ENCODE data around the gene RAP2C.

RAP2C gene

GRCh38 chrX:132219343-132219768 lies at the start of gene RAP2C:
TSS of gene RAP2C (minus strand) at chrX:132219447. CDS start at chrX:132217268, 2,179 bp downstream.
- DNase-seq: peak; percentile 62

DNA sequence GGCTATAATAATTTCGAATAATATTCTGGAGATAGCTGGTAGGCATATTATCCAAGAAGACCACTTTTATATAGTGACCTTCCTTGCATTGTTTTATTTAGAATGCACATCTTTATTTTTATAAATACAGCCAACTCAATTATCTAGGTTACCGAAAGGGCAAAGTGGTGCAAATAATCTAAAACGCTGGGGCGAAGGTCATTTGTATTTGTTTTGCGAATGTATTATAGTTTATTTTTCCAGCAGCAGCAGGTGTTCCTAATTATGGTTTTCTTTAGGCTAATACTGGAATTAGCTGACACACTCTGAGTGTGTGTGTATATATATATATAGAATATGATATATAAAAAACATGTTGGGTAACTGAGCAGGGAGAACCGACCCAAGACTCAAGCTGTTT lies 48.1 kb upstream of the RAP2C start:
- DNase-seq: no peak

GRCh38 chrX:132266583-132267355 lies 47.5 kb upstream of the RAP2C start:
- DNase-seq: no peak

DNA sequence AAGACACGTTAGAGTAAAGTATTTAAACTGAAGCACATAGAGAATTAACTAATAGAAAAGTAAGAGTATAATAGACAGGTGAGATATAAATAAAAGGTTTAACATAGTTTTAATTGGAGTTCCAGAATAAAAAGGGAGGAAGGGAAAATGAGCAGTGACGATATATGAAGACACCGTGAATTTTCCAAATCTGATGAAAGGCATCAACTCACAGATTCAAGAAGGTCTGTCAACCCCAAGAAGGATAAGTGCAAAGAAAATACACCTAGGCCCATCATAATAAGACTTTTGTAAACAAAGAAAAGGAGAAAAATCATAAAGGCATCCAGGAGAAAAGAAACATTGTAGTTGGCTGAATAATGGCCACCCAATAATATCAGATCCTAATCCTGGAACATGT lies 43.9 kb upstream of the RAP2C start:
- no peak for DNase-seq

DNA sequence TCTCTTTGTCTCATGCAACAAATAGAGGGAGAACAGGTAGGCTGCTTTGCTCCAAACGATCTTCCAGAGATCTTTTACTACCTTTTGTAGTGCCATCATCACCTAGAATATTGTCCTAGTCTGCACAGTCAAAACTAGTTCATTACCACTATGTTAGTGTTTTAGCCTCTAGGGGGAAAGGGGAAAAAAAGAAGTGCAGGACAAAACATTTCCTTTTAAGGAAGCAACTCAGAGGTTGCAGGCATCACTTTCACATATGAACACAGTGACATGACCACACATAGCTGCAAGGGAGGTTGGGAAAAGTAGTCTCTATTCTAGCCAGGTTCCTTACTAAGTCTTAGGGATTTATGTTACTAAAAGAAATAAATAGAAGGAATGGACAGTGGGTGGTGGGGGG lies 39.3 kb upstream of the RAP2C start:
- DNase-seq: no peak

- DNase-seq: no peak
Measured at GRCh38 chrX:132257116-132257515, 37.9 kb upstream of the RAP2C start.

DNA sequence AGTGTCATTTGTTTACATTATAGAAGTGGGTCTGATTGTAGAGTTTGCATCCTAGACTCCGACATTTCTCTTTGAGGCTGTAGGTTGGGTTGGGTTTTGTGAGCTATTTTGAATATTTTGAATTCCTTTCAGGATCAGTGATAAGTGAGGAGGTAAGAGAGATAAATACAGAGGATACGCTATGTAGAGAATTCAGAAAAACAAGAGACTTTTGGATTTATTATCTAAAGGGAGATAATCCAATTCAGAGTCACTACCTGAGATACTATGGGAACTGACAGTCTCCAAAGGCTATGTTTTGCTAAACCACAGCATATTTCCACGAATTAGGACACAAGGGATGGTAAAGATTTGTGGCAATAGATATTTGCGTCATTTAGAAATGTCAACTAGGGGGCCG lies 16.9 kb upstream of the RAP2C start:
- DNase-seq: no peak

DNA sequence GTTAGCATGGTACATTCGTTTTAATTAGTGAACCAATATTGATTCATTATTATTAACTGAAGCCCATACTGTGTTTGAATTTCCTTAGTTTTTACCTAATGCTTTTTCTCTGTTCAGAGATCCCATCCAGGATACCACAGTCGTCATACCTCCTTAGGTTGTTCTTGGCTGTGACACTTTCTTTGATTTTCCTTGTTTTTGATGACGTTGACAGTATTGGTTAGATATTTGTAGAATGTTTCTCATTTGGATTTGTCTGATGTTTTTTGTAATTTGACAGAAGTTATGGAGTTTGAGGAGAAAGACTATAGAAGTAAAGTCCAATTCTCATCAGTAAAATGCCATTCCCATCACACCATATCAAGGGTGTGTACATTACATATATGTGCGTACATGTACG lies 16.2 kb upstream of the RAP2C start:
- no peak for DNase-seq

GRCh38 chrX:132231587-132231986 lies 12.3 kb upstream of the RAP2C start:
- no peak for DNase-seq

GRCh38 chrX:132227383-132228112 lies 8.3 kb upstream of the RAP2C start:
- no peak for DNase-seq

- no peak for DNase-seq
Measured at GRCh38 chrX:132226169-132226568, 6.9 kb upstream of the RAP2C start.

DNA sequence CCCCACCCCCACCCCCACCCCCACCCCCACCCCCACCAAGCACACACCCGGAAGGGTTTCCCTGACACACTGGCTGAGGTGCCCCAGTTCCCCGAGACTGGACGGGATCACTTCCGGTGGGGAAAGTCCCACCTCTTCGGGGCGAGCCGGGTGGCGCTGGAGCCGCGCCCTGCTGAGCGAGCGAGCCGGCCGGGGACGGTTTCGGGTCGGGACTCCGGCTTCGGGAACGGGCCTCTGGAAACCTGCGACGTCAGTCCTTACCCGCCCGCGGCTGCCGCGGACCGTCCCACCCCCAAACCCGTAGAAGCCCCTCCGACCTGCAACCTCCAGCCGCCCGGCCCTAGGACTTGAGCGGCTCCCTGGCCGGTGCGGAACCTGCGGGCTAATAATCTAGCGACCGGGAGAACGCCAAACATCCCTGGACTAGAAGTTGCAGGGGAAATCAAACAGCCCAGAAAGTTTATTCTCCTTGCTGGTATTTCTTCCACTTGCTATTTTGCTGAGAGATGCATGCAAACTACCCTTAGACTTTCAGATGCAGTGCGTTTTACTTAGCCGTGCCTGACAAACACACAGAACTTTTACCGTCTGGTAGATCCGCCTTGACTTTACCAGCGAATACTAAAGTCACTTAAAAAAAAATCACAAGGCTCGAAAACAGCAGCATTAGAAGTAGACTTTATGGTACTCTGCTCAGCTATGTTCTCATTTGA lies 991 bp downstream of the RAP2C start:
- DNase-seq: peak; percentile 82

- DNase-seq: peak; percentile 76
Measured at GRCh38 chrX:132217203-132218073, 1.8 kb downstream of the RAP2C start.

DNA sequence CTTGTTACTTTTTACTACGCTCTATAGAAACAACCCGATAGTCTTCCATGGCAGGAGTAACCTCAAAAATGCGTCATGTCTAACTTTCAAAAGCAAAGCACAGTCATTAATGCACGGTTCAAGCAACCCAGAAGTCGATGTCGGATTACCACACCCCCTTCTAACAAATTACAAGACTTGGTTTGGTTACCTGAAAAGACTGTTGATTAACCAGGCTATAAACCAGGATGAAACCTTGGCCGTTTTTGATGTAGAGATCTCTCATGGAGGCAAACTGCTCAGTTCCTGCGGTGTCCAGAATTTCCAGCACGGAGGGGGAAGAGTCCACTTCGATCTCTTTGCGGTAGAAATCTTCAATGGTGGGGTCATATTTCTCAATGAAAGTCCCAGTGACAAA lies 2.4 kb downstream of the RAP2C start:
- peak; percentile 15 for DNase-seq

DNA sequence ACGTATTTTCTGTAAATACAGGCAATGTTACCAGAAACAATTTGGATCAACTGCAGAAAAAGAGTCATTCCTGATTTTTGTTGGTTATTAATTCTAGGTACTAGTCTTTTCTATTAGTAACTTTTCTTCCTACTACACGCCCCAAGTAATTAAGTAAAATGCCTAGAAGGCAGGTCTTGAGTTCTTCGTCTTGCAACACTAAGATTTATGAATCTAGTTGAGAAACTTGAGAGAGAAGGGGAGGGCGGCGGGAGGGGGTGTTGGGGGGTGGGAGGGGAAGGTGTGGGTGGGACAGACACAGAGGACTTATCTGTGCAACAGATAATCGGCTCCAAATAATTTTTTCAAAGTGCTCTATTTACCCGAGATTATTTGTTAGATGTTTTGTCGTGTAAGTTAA lies 3.0 kb downstream of the RAP2C start:
- DNase-seq: no peak

GRCh38 chrX:132214518-132214917 lies 4.7 kb downstream of the RAP2C start:
- no peak for DNase-seq

DNA sequence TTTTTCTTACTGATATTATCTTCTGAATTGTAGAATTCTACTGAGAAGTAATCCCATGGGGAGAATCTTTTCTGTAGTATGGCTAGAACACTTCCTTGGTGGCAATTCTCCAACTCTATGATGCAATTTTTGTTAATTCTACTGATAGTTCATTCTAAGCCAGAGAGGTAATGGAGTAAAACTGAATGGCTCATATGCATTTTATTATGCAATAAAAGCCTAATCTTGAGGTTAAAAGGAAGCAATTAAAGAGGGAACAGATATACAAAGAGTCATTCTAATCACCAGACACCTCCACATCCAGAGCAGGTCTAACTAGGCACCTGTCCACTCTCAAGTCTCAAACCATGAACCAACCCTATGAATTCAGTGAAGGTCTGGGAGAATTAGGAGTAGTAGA lies 9.7 kb downstream of the RAP2C start:
- DNase-seq: no peak

DNA sequence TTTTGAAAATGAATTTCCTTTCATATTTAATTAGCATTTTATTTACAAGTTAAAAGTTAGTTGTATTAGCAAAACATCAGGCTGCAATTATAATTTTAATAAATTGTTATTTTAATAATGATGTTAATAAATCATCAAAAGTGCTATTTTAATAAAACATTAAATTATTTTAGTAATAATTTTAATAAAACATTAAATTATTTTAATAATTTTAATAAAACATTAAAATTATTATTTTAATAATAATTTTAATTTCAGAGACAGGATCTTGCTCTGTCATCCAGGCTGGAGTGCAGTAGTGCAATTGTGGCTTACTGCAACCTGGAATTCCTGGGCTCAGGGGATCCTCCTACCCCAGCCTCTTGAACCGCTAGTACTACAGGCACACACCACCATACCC lies 10.8 kb downstream of the RAP2C start:
- no peak for DNase-seq

DNA sequence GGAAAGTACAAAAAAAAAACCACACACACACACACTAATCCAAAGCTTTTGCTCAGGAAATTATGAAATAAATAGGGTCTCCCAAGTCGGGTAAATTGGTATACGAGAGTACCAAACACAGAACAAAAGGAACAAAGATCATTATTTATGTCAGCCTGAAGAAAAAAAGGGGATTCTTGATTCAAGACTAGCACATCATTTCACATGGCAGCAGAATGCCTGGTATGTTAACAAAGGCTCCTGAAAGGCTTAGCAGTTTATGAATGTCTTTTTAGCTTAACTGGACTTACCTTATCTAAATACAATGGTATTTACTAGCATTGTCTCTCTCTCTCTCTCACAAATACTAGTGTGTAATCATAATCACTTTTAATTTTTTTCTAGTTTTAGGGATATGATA lies 11.3 kb downstream of the RAP2C start:
- DNase-seq: no peak

GRCh38 chrX:132206259-132206658 lies 13.0 kb downstream of the RAP2C start:
- no peak for DNase-seq

GRCh38 chrX:132204629-132205028 lies 14.6 kb downstream of the RAP2C start:
- no peak for DNase-seq

DNA sequence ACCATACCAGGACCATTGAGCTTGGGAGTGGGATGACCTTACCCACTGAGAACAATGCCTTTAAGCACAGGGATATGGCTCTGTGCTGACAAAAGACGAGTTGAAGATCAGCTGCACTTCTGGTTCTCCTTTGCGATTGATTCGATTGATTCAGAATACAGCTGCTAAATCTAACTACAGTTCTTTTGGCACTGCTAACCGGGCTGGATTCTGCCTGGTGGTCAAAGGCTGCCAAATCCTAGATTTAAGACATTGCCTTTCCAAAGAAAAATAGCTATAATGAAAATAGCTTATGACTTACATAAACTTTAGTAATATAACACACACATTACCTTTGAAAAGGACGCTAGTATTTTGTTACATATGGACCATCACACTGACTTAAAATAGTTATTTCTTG lies 18.3 kb downstream of the RAP2C start:
- DNase-seq: no peak

- no peak for DNase-seq
Measured at GRCh38 chrX:132199941-132200340, 19.3 kb downstream of the RAP2C start.
